Measurements from ENCODE around the gene PPP1R7. TPM values are rescaled to one million over a fixed set of nuclear protein-coding genes. Genes with fewer than 3 reads are reported as not detected.

Gene PPP1R7
- total RNA-seq, 1 donor = 46.7 TPM

DNA sequence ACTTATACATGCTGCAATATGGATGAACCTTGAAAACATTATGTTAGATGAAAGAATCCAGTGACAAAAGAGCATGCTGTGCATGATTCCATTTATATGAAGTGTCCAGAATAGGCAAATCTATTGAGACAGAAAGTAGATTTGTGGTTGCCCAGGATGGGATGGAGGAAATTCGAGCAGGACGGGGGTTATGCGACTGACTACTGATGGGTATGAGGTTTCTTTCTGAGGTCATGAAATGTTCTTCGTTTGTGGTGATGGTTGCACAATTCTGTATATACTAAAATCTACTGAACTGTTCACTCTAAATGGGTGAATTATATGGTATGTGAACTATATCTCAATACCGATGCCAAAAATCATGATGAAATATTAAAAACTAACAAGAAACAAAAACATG lies 29.3 kb upstream of the PPP1R7 start:
- no peaks in the 10 kb centered on the region for H3K4me1 ChIP-seq (ENCODE audit: insufficient read depth, low read length)
- H3K4me3 ChIP-seq (ENCODE audit: insufficient read depth, low read length) = no peak overlapping the region
- H2AFZ ChIP-seq (ENCODE audit: low read length) = no peak overlapping the region
- H3K9me3 ChIP-seq (ENCODE audit: low read depth, low read length) = no peaks in the 10 kb centered on the region
- H4K20me1 ChIP-seq (ENCODE audit: insufficient read depth, low read length) = no peaks in the 10 kb centered on the region
- no peak overlapping the region for H3K4me2 ChIP-seq (ENCODE audit: insufficient read depth, low read length)
- H3K27me3 ChIP-seq (ENCODE audit: insufficient read depth, low read length) = no peaks in the 10 kb centered on the region
- no peaks in the 10 kb centered on the region for H3K79me2 ChIP-seq (ENCODE audit: insufficient read depth, low read length)
- no peak overlapping the region for H3K27ac ChIP-seq (ENCODE audit: low read depth, low read length)
- TF ChIP-seq, protein P1, sequence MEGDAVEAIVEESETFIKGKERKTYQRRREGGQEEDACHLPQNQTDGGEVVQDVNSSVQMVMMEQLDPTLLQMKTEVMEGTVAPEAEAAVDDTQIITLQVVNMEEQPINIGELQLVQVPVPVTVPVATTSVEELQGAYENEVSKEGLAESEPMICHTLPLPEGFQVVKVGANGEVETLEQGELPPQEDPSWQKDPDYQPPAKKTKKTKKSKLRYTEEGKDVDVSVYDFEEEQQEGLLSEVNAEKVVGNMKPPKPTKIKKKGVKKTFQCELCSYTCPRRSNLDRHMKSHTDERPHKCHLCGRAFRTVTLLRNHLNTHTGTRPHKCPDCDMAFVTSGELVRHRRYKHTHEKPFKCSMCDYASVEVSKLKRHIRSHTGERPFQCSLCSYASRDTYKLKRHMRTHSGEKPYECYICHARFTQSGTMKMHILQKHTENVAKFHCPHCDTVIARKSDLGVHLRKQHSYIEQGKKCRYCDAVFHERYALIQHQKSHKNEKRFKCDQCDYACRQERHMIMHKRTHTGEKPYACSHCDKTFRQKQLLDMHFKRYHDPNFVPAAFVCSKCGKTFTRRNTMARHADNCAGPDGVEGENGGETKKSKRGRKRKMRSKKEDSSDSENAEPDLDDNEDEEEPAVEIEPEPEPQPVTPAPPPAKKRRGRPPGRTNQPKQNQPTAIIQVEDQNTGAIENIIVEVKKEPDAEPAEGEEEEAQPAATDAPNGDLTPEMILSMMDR (IDR thresholded peaks at IDR 0.05; ENCODE audit: extremely low read depth, low read depth, low read length) = no peak
- no peak for DNase-seq (ENCODE audit: insufficient read length, low spot score, missing footprints)
- no peaks in the 10 kb centered on the region for H3K36me3 ChIP-seq (ENCODE audit: insufficient read depth, low read length)

DNA sequence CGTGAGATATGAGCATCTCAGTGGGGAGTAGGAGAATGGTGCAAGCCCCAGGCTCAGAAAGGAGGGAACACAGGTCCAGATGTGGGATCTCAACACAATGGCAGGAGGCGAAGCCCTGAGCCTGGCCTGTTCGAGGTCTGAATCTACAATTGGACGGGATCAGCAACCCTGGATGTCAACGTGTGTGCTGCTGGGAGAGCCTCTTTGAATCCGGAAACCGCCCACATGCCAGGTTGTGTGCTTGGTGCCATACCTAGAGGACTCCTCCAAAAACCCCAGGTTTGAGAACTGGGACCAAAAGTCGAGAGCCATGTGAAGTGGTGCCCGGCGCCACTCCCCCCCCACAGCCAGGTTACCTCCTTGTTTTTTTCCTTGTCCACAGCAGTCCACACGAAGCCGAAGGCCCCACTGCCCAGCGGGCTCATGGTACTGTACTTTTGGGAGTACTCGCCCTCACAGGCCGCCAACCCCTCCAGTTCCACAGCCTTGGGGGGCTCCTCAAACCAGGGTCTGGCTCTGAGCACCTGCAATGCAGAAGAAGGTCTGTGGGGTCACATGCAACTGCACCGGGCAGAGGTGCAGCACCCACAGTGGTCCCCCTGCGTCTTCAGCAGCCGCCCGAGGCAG lies 27.8 kb upstream of the PPP1R7 start:
- no peak overlapping the region for H3K27ac ChIP-seq (ENCODE audit: low read depth, low read length)
- no peaks in the 10 kb centered on the region for H3K4me1 ChIP-seq (ENCODE audit: insufficient read depth, low read length)
- H3K27me3 ChIP-seq (ENCODE audit: insufficient read depth, low read length) = no peaks in the 10 kb centered on the region
- H3K79me2 ChIP-seq (ENCODE audit: insufficient read depth, low read length) = no peaks in the 10 kb centered on the region
- no peak overlapping the region for H3K4me3 ChIP-seq (ENCODE audit: insufficient read depth, low read length)
- no peaks in the 10 kb centered on the region for H4K20me1 ChIP-seq (ENCODE audit: insufficient read depth, low read length)
- no peaks in the 10 kb centered on the region for H3K36me3 ChIP-seq (ENCODE audit: insufficient read depth, low read length)
- H3K9me3 ChIP-seq (ENCODE audit: low read depth, low read length) = no peaks in the 10 kb centered on the region
- TF ChIP-seq, protein P1 (IDR thresholded peaks at IDR 0.05; ENCODE audit: extremely low read depth, low read depth, low read length) = no peak
- H3K4me2 ChIP-seq (ENCODE audit: insufficient read depth, low read length) = no peak overlapping the region
- H2AFZ ChIP-seq (ENCODE audit: low read length) = no peak overlapping the region
- DNase-seq (ENCODE audit: insufficient read length, low spot score, missing footprints) = peak; percentile 44

DNA sequence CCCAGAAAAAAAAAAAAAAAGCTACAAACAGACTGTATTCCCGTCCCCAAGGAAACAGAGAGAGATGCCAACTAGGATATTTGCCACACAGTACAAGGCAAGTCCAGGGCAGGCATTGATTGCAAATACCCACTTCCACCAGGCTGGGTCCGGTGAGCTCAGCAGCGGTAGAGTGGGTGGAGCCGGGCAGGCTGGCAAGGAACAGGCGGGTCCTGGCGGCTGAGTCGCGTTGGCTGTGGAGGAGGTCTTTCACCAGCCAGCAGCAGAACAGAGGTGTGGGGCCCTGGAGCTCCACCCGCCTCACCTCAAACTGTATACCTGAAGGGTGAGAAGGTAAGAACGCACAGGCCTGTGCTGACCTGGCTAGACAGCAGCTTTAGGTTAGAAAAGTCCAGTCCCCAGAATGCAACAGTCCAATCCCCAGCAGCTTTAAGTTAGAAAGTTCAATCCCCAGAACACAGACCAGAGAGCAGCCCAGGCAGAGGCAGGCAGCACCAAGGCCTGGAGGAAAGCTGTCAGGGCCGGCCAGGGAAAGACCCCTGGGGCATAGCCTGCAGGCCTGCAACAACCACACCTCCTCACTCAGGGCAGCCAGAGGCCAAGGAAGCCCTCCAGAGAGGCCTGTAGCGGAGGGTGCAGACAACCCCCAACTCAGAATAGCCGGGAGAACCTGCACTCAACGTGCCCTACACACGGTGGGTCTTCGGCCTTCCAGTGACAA lies 26.3 kb upstream of the PPP1R7 start:
- TF ChIP-seq, protein P1 (IDR thresholded peaks at IDR 0.05; ENCODE audit: extremely low read depth, low read depth, low read length) = no peak
- H3K27me3 ChIP-seq (ENCODE audit: insufficient read depth, low read length) = no peaks in the 10 kb centered on the region
- no peak overlapping the region for H3K4me3 ChIP-seq (ENCODE audit: insufficient read depth, low read length)
- no peaks in the 10 kb centered on the region for H4K20me1 ChIP-seq (ENCODE audit: insufficient read depth, low read length)
- no peaks in the 10 kb centered on the region for H3K36me3 ChIP-seq (ENCODE audit: insufficient read depth, low read length)
- no peaks in the 10 kb centered on the region for H3K4me1 ChIP-seq (ENCODE audit: insufficient read depth, low read length)
- no peak overlapping the region for H3K4me2 ChIP-seq (ENCODE audit: insufficient read depth, low read length)
- H3K27ac ChIP-seq (ENCODE audit: low read depth, low read length) = no peak overlapping the region
- H2AFZ ChIP-seq (ENCODE audit: low read length) = no peak overlapping the region
- peak; percentile 54 for DNase-seq (ENCODE audit: insufficient read length, low spot score, missing footprints)
- no peaks in the 10 kb centered on the region for H3K9me3 ChIP-seq (ENCODE audit: low read depth, low read length)
- no peaks in the 10 kb centered on the region for H3K79me2 ChIP-seq (ENCODE audit: insufficient read depth, low read length)

DNA sequence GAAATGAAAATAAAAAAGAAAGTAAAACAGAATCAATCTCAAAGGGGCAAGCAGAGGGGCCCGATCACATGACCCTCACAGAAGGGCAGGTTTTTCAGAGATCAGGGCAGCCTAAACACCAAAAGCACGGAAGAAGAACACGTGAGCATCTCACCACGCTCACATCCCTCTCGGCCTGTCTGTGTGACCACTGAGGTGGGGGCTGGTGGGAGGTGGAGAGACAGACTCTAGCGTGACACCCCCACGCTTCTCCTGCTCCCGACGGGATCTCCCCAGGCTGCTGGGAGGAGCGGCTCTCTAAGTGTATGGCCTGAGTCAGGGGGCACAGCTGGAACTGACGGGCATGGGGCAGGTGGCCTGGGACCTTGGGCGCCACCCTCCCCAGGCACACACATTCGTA lies 24.6 kb upstream of the PPP1R7 start:
- Histone ChIP-seq H3K4me1 (ENCODE audit: insufficient read depth, low read length) (no peaks in the 10 kb centered on the region), H3K4me3 (ENCODE audit: insufficient read depth, low read length) (no peak overlapping the region), H3K79me2 (ENCODE audit: insufficient read depth, low read length) (no peaks in the 10 kb centered on the region), H4K20me1 (ENCODE audit: insufficient read depth, low read length) (no peaks in the 10 kb centered on the region), H3K27ac (ENCODE audit: low read depth, low read length) (no peak overlapping the region), H3K9me3 (ENCODE audit: low read depth, low read length) (no peaks in the 10 kb centered on the region), H3K36me3 (ENCODE audit: insufficient read depth, low read length) (no peaks in the 10 kb centered on the region), H3K27me3 (ENCODE audit: insufficient read depth, low read length) (no peaks in the 10 kb centered on the region), H3K4me2 (ENCODE audit: insufficient read depth, low read length) (no peak overlapping the region), H2AFZ (ENCODE audit: low read length) (no peak overlapping the region)
- peak; percentile 78 for DNase-seq (ENCODE audit: insufficient read length, low spot score, missing footprints)
- TF ChIP-seq, protein P1 (IDR thresholded peaks at IDR 0.05; ENCODE audit: extremely low read depth, low read depth, low read length) = no peak

Data from osteoblast (primary cell).